ENCODE measurements around the gene NOTUM. TPM values are rescaled to one million over a fixed set of nuclear protein-coding genes. Genes with fewer than 3 reads are reported as not detected.

Gene NOTUM
- polyA plus RNA-seq, 3 donors, result 1.3 to 2.1 (median 2.0) TPM

Other genes with a start within 250 kb of the NOTUM start
- 10 to 100 TPM; 10.7 to 13.9 (median 11.3) TPM for gene SLC25A10, start 248.9 kb downstream of the NOTUM start, polyA plus RNA-seq (ENCODE audit: insufficient read length in 3 of 3)
- gene GCGR, start 157.0 kb downstream of the NOTUM start, polyA plus RNA-seq (ENCODE audit: insufficient read length in 3 of 3), result 1 to 10 TPM; 5.7 to 8.3 (median 7.6) TPM
- gene MCRIP1, start 127.9 kb downstream of the NOTUM start, polyA plus RNA-seq (ENCODE audit: insufficient read length in 3 of 3), result 10 to 100 TPM; 60.4 to 76.8 (median 65.9) TPM
- under 1 TPM in 2 of 3 donors, not detected in 1; 0.17 to 0.26 TPM for gene PPP1R27, start 126.1 kb downstream of the NOTUM start, polyA plus RNA-seq (ENCODE audit: insufficient read length in 3 of 3)
- 100 to 1,000 TPM; 445 to 458 (median 450) TPM for gene P4HB, start 100.7 kb downstream of the NOTUM start, polyA plus RNA-seq (ENCODE audit: insufficient read length in 3 of 3)
- gene ARHGDIA, start 89.8 kb downstream of the NOTUM start, polyA plus RNA-seq (ENCODE audit: insufficient read length in 3 of 3), result 100 to 1,000 TPM; 132 to 153 (median 145) TPM
- gene ALYREF, start 69.6 kb downstream of the NOTUM start, polyA plus RNA-seq (ENCODE audit: insufficient read length in 3 of 3), result 10 to 100 TPM; 67.4 to 69.3 (median 68.9) TPM
- gene ANAPC11, start 69.5 kb downstream of the NOTUM start, polyA plus RNA-seq (ENCODE audit: insufficient read length in 3 of 3), result 10 to 100 TPM; 58.0 to 86.9 (median 77.8) TPM
- gene NPB, start 58.9 kb downstream of the NOTUM start, polyA plus RNA-seq (ENCODE audit: insufficient read length in 3 of 3), result 1 to 10 TPM in 2 of 3 donors, under 1 TPM in 1; 0.96 to 1.4 (median 1.1) TPM
- 10 to 100 TPM; 45.8 to 49.9 (median 47.7) TPM for gene PCYT2, start 49.8 kb downstream of the NOTUM start, polyA plus RNA-seq (ENCODE audit: insufficient read length in 3 of 3)
- gene SIRT7, start 43.0 kb downstream of the NOTUM start, polyA plus RNA-seq (ENCODE audit: insufficient read length in 3 of 3), result 10 to 100 TPM in 1 of 3 donors, 1 to 10 TPM in 2; 8.6 to 10.3 (median 10.0) TPM
- 10 to 100 TPM; 10.4 to 12.3 (median 11.9) TPM for gene MAFG, start 33.5 kb downstream of the NOTUM start, polyA plus RNA-seq (ENCODE audit: insufficient read length in 3 of 3)
- gene PYCR1, start 23.9 kb downstream of the NOTUM start, polyA plus RNA-seq (ENCODE audit: insufficient read length in 3 of 3), result 10 to 100 TPM; 21.5 to 24.1 (median 23.1) TPM
- gene MYADML2, start 14.0 kb downstream of the NOTUM start, polyA plus RNA-seq (ENCODE audit: insufficient read length in 3 of 3), result under 1 TPM in 2 of 3 donors, not detected in 1; 0.07 to 0.08 TPM
- 10 to 100 TPM; 19.1 to 23.3 (median 19.8) TPM for gene ASPSCR1, start 16.4 kb upstream of the NOTUM start, polyA plus RNA-seq (ENCODE audit: insufficient read length in 3 of 3)
- gene CENPX, start 61.7 kb upstream of the NOTUM start, polyA plus RNA-seq (ENCODE audit: insufficient read length in 3 of 3), result 10 to 100 TPM; 36.0 to 39.1 (median 38.3) TPM
- gene LRRC45, start 62.1 kb upstream of the NOTUM start, polyA plus RNA-seq (ENCODE audit: insufficient read length in 3 of 3), result 10 to 100 TPM; 11.0 to 12.9 (median 11.9) TPM
- 1 to 10 TPM; 8.2 to 9.3 (median 8.2) TPM for gene RAC3, start 70.5 kb upstream of the NOTUM start, polyA plus RNA-seq (ENCODE audit: insufficient read length in 3 of 3)
- 10 to 100 TPM; 79.3 to 90.0 (median 89.4) TPM for gene DCXR, start 76.5 kb upstream of the NOTUM start, polyA plus RNA-seq (ENCODE audit: insufficient read length in 3 of 3)
- 10 to 100 TPM; 34.4 to 35.7 (median 34.4) TPM for gene RFNG, start 90.6 kb upstream of the NOTUM start, polyA plus RNA-seq (ENCODE audit: insufficient read length in 3 of 3)
- 100 to 1,000 TPM in 2 of 3 donors, 10 to 100 TPM in 1; 96.7 to 104 (median 103) TPM for gene GPS1, start 90.7 kb upstream of the NOTUM start, polyA plus RNA-seq (ENCODE audit: insufficient read length in 3 of 3)
- gene DUS1L, start 104.6 kb upstream of the NOTUM start, polyA plus RNA-seq (ENCODE audit: insufficient read length in 3 of 3), result 10 to 100 TPM; 61.6 to 70.0 (median 67.7) TPM
- 10 to 100 TPM; 26.6 to 34.2 (median 26.6) TPM for gene FASN, start 137.0 kb upstream of the NOTUM start, polyA plus RNA-seq (ENCODE audit: insufficient read length in 3 of 3)